Measurements from ENCODE around the gene HBD. TPM values are rescaled to one million over a fixed set of nuclear protein-coding genes. Genes with fewer than 3 reads are reported as not detected.
"Not testable (repeated sequence)": the region's sequence is repeated elsewhere in the genome, so short reads cannot be mapped to it uniquely, and the experiment has no call there.

The HBD gene
- polyA plus RNA-seq, 1 of the 3 experiments (the other 2 are of a cell fraction), result not detected

- H3F3A ChIP-seq (replicated peaks; ENCODE audit: insufficient read depth); H3K9me2 ChIP-seq; H4K20me1 ChIP-seq (ENCODE audit: insufficient read depth); H2AFZ ChIP-seq (ENCODE audit: low read depth); H3K36me3 ChIP-seq (replicated peaks in 1 of 2; ENCODE audit: control insufficient read depth in 1 of 2, insufficient read depth in 2 of 2, low read length in 1 of 2); H3K4me2 ChIP-seq; H3K4me1 ChIP-seq (ENCODE audit: control insufficient read depth in 1 of 2, insufficient read depth in 2 of 2, low read depth in 1 of 2, low read length in 1 of 2); H3K79me2 ChIP-seq (ENCODE audit: insufficient read depth); H3K4me3 ChIP-seq (ENCODE audit: low read depth in 2 of 2, low read length in 1 of 2); H3K9ac ChIP-seq; CTCF ChIA-PET; DNase-seq; POLR2A ChIA-PET; H3K27me3 ChIP-seq (ENCODE audit: insufficient read depth); H3K27ac ChIP-seq (ENCODE audit: low read depth in 2 of 2, low read length in 1 of 2); H3K9me3 ChIP-seq: not testable (repeated sequence)
- WGBS (ENCODE audit: low lambda C conversion rate), result 41% methylated on average over 7 of the region's 7 CpGs
Observed at GRCh38 chr11:5248498-5248897, 14.2 kb upstream of the HBD start.

- Histone ChIP-seq H3K27ac (ENCODE audit: low read depth in 2 of 2, low read length in 1 of 2) (no peak overlapping the region), H2AFZ (ENCODE audit: low read depth) (no peak overlapping the region), H3K9me2 (no peaks in the 10 kb centered on the region), H3K79me2 (ENCODE audit: insufficient read depth) (no peaks in the 10 kb centered on the region), H3K4me1 (ENCODE audit: control insufficient read depth in 1 of 2, insufficient read depth in 2 of 2, low read depth in 1 of 2, low read length in 1 of 2) (no peaks in the 10 kb centered on the region), H3F3A (replicated peaks; ENCODE audit: insufficient read depth) (no peaks in the 10 kb centered on the region), H4K20me1 (ENCODE audit: insufficient read depth) (no peaks in the 10 kb centered on the region), H3K4me2 (no peak overlapping the region), H3K36me3 (replicated peaks in 1 of 2; ENCODE audit: control insufficient read depth in 1 of 2, insufficient read depth in 2 of 2, low read length in 1 of 2) (no peaks in the 10 kb centered on the region), H3K4me3 (ENCODE audit: low read depth in 2 of 2, low read length in 1 of 2) (no peak overlapping the region), H3K9me3 (no peaks in the 10 kb centered on the region), H3K9ac (no peak overlapping the region), H3K27me3 (ENCODE audit: insufficient read depth) (no peaks in the 10 kb centered on the region; the same call in 1 of the 2 replicates)
- TF ChIP-seq RAD21 (IDR thresholded peaks at IDR 0.05; ENCODE audit: low read length), result no peak
- TF ChIP-seq POLR2AphosphoS5 (IDR thresholded peaks at IDR 0.05; ENCODE audit: low read depth, low read length), result no peak
- no peak for TF ChIP-seq MEF2A (IDR thresholded peaks at IDR 0.05; ENCODE audit: borderline replicate concordance, low read depth)
- TF ChIP-seq, protein P1, sequence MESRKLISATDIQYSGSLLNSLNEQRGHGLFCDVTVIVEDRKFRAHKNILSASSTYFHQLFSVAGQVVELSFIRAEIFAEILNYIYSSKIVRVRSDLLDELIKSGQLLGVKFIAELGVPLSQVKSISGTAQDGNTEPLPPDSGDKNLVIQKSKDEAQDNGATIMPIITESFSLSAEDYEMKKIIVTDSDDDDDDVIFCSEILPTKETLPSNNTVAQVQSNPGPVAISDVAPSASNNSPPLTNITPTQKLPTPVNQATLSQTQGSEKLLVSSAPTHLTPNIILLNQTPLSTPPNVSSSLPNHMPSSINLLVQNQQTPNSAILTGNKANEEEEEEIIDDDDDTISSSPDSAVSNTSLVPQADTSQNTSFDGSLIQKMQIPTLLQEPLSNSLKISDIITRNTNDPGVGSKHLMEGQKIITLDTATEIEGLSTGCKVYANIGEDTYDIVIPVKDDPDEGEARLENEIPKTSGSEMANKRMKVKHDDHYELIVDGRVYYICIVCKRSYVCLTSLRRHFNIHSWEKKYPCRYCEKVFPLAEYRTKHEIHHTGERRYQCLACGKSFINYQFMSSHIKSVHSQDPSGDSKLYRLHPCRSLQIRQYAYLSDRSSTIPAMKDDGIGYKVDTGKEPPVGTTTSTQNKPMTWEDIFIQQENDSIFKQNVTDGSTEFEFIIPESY (IDR thresholded peaks at IDR 0.05; ENCODE audit: borderline replicate concordance, low read depth), result no peak
- no peak for TF ChIP-seq CHD2 (IDR thresholded peaks at IDR 0.05; ENCODE audit: low read length, partially characterized antibody)
- no peak for TF ChIP-seq JUND (IDR thresholded peaks at IDR 0.05)
- no peak for TF ChIP-seq IRF3 (IDR thresholded peaks at IDR 0.05; ENCODE audit: low read depth, low read length)
- TF ChIP-seq FOXM1 (IDR thresholded peaks at IDR 0.05; ENCODE audit: low read depth), result no peak
- TF ChIP-seq TEAD4 (IDR thresholded peaks at IDR 0.05; ENCODE audit: borderline replicate concordance, insufficient read depth), result no peak
- no peak for TF ChIP-seq NFIC (IDR thresholded peaks at IDR 0.05; ENCODE audit: borderline replicate concordance)
- TF ChIP-seq FOXJ3 (CRISPR knock-in tag; IDR thresholded peaks at IDR 0.05), result no peak
- TF ChIP-seq, protein P2, sequence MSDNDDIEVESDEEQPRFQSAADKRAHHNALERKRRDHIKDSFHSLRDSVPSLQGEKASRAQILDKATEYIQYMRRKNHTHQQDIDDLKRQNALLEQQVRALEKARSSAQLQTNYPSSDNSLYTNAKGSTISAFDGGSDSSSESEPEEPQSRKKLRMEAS (IDR thresholded peaks at IDR 0.05; ENCODE audit: low read depth), result no peak
- no peak for TF ChIP-seq PBX3 (IDR thresholded peaks at IDR 0.05)
- TF ChIP-seq EZH2phosphoT487 (IDR thresholded peaks at IDR 0.05; ENCODE audit: borderline replicate concordance, low read depth), result no peak
- TF ChIP-seq RFX5 (IDR thresholded peaks at IDR 0.05; ENCODE audit: low read length), result no peak
- TF ChIP-seq GATA2 (CRISPR knock-in tag; IDR thresholded peaks at IDR 0.05), result no peak
- TF ChIP-seq NRF1 (IDR thresholded peaks at IDR 0.05; ENCODE audit: low read depth, low read length), result no peak
- TF ChIP-seq SMC3 (IDR thresholded peaks at IDR 0.05; ENCODE audit: low read depth, low read length), result no peak
- no peak for TF ChIP-seq GABPA (IDR thresholded peaks at IDR 0.05; ENCODE audit: low read depth)
- TF ChIP-seq YY1 (IDR thresholded peaks at IDR 0.05; ENCODE audit: low read depth), result no peak
- no peak for DNase-seq
- ChIA-PET CTCF (no interaction called here), POLR2A (no interaction called here)
- WGBS (ENCODE audit: low lambda C conversion rate), result 8% methylated on average over 3 of the region's 3 CpGs
Observed at GRCh38 chr11:5247472-5248192, 13.3 kb upstream of the HBD start.

All from SK-N-SH (cell line).